BLaER1 treated with 17β-estradiol and CSF1 and Interleukin-3, amounts not matched to agents 10 nM and 100 nM (cell line): ENCODE data around the gene OAT.

Source experiments
- H3K27ac ChIP-seq, 11 experiments: shearing (Covaris generic); formaldehyde crosslinking; 2 replicates each; pipeline ENCODE4 v1.8.1; 2022
- H3K27me3 ChIP-seq, 11 experiments: shearing (Covaris generic); formaldehyde crosslinking; 2 replicates each; pipeline ENCODE4 v1.8.1; 2022
- H3K36me3 ChIP-seq, 11 experiments: shearing (Covaris generic); formaldehyde crosslinking; 2 replicates each; pipeline ENCODE4 v1.8.1; 2022
- H3K4me1 ChIP-seq, 10 experiments: shearing (Covaris generic); formaldehyde crosslinking; 2 replicates each; pipeline ENCODE4 v1.8.1; 2022
- H3K4me2 ChIP-seq, 11 experiments: shearing (Covaris generic); formaldehyde crosslinking; 2 replicates each; pipeline ENCODE4 v1.8.1; 2022
- H3K4me3 ChIP-seq, 10 experiments: shearing (Covaris generic); formaldehyde crosslinking; 2 replicates each; pipeline ENCODE4 v1.8.1; 2022
- H3K9ac ChIP-seq, 11 experiments: shearing (Covaris generic); formaldehyde crosslinking; 2 replicates each; pipeline ENCODE4 v1.8.1; 2022
- H3K9me3 ChIP-seq, 11 experiments: shearing (Covaris generic); formaldehyde crosslinking; replicated peaks in 1 of 11; 2 replicates each; pipeline ENCODE4 v1.8.1; 2022
- H4K20me1 ChIP-seq, 11 experiments: shearing (Covaris generic); formaldehyde crosslinking; 2 replicates each; pipeline ENCODE4 v1.8.1; 2022
- Cebpa-rat ChIP-seq, 11 experiments: shearing (Covaris generic); IDR thresholded peaks; 2 replicates each; pipeline ENCODE4 v1.8.1; 2022

The OAT gene

GRCh38 chr10:124380256-124380995 lies 38.3 kb downstream of the OAT start:
- TF ChIP-seq Cebpa-rat (IDR thresholded peaks at IDR 0.05) = no peak
- no peak overlapping the region for H3K4me3 ChIP-seq
- peak overlapping the region; percentile 59 to 93 (median 80) for H3K4me2 ChIP-seq
- H4K20me1 ChIP-seq = no peaks in the 10 kb centered on the region
- peaks cover 4 to 26% (median 22%) of the 10 kb centered on the region in 11 experiments; a peak in 18 of 22 replicates for H3K27me3 ChIP-seq
- H3K36me3 ChIP-seq = no peaks in the 10 kb centered on the region
- H3K27ac ChIP-seq = peak overlapping the region in 4 of 11 experiments; percentile 31 to 48 (median 38); a peak in 5 of 22 replicates
- H3K4me1 ChIP-seq = peaks cover 20 to 77% (median 63%) of the 10 kb centered on the region in 10 experiments
- no peaks in the 10 kb centered on the region for H3K9me3 ChIP-seq
- peak overlapping the region in 2 of 11 experiments; percentile 7 to 14; a peak in 3 of 22 replicates for H3K9ac ChIP-seq

DNA sequence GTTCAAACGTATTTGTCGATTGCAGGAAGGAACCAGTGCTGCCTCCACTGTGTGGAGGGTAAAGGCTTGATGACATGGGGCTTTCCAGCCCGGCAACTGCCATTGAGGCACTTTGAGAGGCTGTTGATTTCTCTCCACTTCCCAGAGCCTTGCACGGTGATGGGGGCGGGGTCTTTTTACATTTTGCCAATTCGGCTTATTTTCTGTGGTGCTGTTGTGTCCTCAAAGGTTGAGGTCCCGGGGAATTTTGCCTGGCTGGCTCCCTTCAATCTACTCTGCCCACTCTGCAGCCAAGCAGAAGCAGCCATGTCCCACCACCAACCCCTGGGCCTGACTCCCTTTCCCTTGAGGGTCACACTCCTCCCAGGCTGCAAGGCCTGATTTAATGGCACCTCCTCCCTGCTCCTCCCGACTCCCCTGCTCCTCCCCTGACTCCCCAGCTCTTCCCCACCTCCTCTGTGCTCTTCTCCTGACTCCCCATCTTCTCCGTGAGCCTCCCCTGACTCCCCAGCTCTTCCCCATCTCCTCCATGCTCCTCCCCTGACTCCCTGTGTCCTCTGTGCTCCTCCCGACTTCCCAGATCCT lies 39.0 kb downstream of the OAT start:
- Histone ChIP-seq H3K4me2 (peak overlapping the region in 9 of 11 experiments; percentile 2 to 93 (median 81); a peak in 16 of 22 replicates), H3K4me3 (no peak overlapping the region), H3K9ac (no peak overlapping the region), H3K4me1 (peaks cover 27 to 80% (median 67%) of the 10 kb centered on the region in 10 experiments), H3K27ac (peak overlapping the region in 3 of 11 experiments; percentile 33 to 48 (median 43); a peak in 3 of 22 replicates), H3K36me3 (no peaks in the 10 kb centered on the region), H4K20me1 (no peaks in the 10 kb centered on the region), H3K27me3 (peaks cover 4 to 26% (median 22%) of the 10 kb centered on the region in 11 experiments; a peak in 18 of 22 replicates), H3K9me3 (no peaks in the 10 kb centered on the region)
- TF ChIP-seq Cebpa-rat (IDR thresholded peaks at IDR 0.05) = no peak

- Histone ChIP-seq H3K36me3 (no peaks in the 10 kb centered on the region), H3K4me3 (no peak overlapping the region), H3K27ac (peak overlapping the region in 2 of 11 experiments; percentile 18 to 32; a peak in 1 of 22 replicates), H3K27me3 (peaks cover 4 to 26% (median 22%) of the 10 kb centered on the region in 11 experiments; a peak in 18 of 22 replicates), H3K4me1 (peaks cover 27 to 79% (median 66%) of the 10 kb centered on the region in 10 experiments), H3K9ac (no peak overlapping the region), H4K20me1 (no peaks in the 10 kb centered on the region), H3K9me3 (no peaks in the 10 kb centered on the region), H3K4me2 (peak overlapping the region in 7 of 11 experiments; percentile 4 to 93 (median 81); a peak in 9 of 22 replicates)
- TF ChIP-seq Cebpa-rat (IDR thresholded peaks at IDR 0.05) = no peak
These were observed 39.7 kb downstream of the OAT start for GRCh38 chr10:124378881-124379471.

- H3K4me3 ChIP-seq = no peak overlapping the region
These were observed 40.5 kb downstream of the OAT start for GRCh38 chr10:124378271-124378670.

DNA sequence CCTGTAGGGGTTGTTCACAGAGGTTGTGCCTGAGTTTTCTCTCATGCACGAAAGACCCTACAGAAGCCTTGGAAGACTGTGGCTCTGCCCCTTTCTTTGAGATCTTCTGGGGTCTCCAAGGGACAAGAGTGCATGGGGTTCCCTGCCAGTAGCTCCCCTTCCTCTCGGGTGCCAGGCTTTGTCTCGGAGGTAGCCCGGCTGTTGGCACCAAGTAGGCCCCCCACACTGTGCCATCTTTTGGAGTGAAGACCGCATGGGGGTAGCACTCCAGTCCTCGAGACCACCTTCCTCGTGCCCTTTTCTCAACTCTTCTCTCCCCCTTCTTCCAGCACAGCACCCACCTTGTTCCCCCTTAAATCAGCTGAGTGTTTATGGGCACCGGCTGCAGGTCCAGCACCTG lies 41.6 kb downstream of the OAT start:
- H4K20me1 ChIP-seq = no peaks in the 10 kb centered on the region
- H3K4me2 ChIP-seq = peak overlapping the region in 9 of 11 experiments; percentile 14 to 91 (median 52); a peak in 13 of 22 replicates

More at GRCh38 chr10:124378271-124378670, 40.5 kb downstream of the OAT start:
- no peak for TF ChIP-seq Cebpa-rat (IDR thresholded peaks at IDR 0.05)
- Histone ChIP-seq H3K4me1 (peaks cover 27 to 79% (median 62%) of the 10 kb centered on the region in 10 experiments), H3K4me2 (no peak overlapping the region), H3K27ac (no peak overlapping the region), H3K27me3 (peaks cover 4 to 26% (median 22%) of the 10 kb centered on the region in 11 experiments; a peak in 18 of 22 replicates), H3K36me3 (no peaks in the 10 kb centered on the region), H4K20me1 (no peaks in the 10 kb centered on the region), H3K9me3 (no peaks in the 10 kb centered on the region), H3K9ac (no peak overlapping the region)

GRCh38 chr10:124376411-124376810 lies 42.3 kb downstream of the OAT start:
- Histone ChIP-seq H3K36me3 (0 out of 22 replicates have a peak, but pooled peaks cover 0 to 8% (median 0%) of the 10 kb centered on the region in 11 experiments), H3K9ac (no peak overlapping the region), H3K27me3 (peaks cover 4 to 20% (median 17%) of the 10 kb centered on the region in 11 experiments; a peak in 18 of 22 replicates), H4K20me1 (no peaks in the 10 kb centered on the region), H3K4me1 (peaks cover 22 to 74% (median 57%) of the 10 kb centered on the region in 10 experiments), H3K4me3 (no peak overlapping the region), H3K9me3 (peaks cover 9 to 17% (median 15%) of the 10 kb centered on the region in 11 experiments; a peak in 21 of 22 replicates), H3K4me2 (peak overlapping the region in 9 of 11 experiments; percentile 14 to 91 (median 52); a peak in 16 of 22 replicates), H3K27ac (no peak overlapping the region; a peak in 1 of 22 replicates)
- no peak for TF ChIP-seq Cebpa-rat (IDR thresholded peaks at IDR 0.05)

More for the DNA sequence above, 41.6 kb downstream of the OAT start:
- Histone ChIP-seq H3K27ac (no peak overlapping the region), H3K4me1 (peaks cover 27 to 77% (median 61%) of the 10 kb centered on the region in 10 experiments), H3K36me3 (0 out of 22 replicates have a peak, but pooled peaks cover 0 to 4% (median 0%) of the 10 kb centered on the region in 11 experiments), H3K9ac (no peak overlapping the region), H3K9me3 (peaks cover 2 to 10% (median 8%) of the 10 kb centered on the region in 11 experiments; a peak in 21 of 22 replicates), H3K27me3 (peaks cover 4 to 26% (median 22%) of the 10 kb centered on the region in 11 experiments; a peak in 18 of 22 replicates), H3K4me3 (no peak overlapping the region)
- TF ChIP-seq Cebpa-rat (IDR thresholded peaks at IDR 0.05) = no peak

DNA sequence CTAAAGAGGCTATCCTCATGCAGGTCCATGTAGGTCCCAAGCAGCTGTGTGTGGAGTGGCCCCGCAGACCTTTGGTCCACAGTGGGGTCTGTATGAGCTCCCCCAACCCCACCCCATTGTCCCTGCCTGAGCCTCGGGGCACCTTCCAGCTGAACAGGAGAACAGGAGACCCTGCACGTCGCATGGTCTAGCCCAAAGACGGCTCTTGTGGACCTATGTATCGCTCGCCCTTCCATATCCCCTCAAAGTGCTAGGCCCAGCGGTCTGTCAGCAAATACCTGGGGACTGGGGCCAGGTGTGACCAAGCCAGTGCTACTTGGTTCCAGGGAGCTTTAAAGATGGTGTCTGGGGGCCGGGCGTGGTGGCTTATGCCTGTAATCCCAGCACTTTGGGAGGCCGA lies 43.0 kb downstream of the OAT start:
- TF ChIP-seq Cebpa-rat (IDR thresholded peaks at IDR 0.05) = no peak
- Histone ChIP-seq H3K27me3 (peaks cover 4 to 13% (median 10%) of the 10 kb centered on the region in 11 experiments; a peak in 15 of 22 replicates), H3K4me2 (peak overlapping the region in 10 of 11 experiments; percentile 5 to 91 (median 72); a peak in 18 of 22 replicates), H3K9ac (no peak overlapping the region), H4K20me1 (no peaks in the 10 kb centered on the region), H3K36me3 (0 out of 22 replicates have a peak, but pooled peaks cover 0 to 8% (median 0%) of the 10 kb centered on the region in 11 experiments), H3K27ac (peak overlapping the region in 2 of 11 experiments; percentile 13; a peak in 2 of 22 replicates), H3K4me1 (peaks cover 22 to 74% (median 57%) of the 10 kb centered on the region in 10 experiments), H3K4me3 (no peak overlapping the region), H3K9me3 (peaks cover 10 to 20% (median 17%) of the 10 kb centered on the region in 11 experiments; a peak in 21 of 22 replicates)

DNA sequence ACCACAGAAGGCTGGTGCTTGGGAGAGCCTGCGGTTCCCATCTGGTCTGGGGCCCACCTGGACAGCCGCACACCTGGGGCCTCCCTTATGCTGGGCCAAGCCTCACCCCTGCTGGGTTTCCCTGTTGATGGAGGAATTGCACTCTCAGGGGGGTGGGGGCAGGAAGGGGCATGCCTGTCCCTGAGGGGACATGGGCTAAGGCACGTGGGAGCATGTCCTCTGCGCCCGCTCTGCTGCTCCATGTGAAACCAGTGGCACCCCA lies 43.4 kb downstream of the OAT start:
- no peak for TF ChIP-seq Cebpa-rat (IDR thresholded peaks at IDR 0.05)
- Histone ChIP-seq H3K4me2 (peak overlapping the region; percentile 5 to 91 (median 71); a peak in 19 of 22 replicates), H3K27me3 (peaks cover 3 to 9% (median 6%) of the 10 kb centered on the region in 11 experiments; a peak in 13 of 22 replicates), H3K4me1 (peaks cover 23 to 74% (median 57%) of the 10 kb centered on the region in 10 experiments), H3K9me3 (peaks cover 10 to 20% (median 17%) of the 10 kb centered on the region in 11 experiments; a peak in 21 of 22 replicates), H4K20me1 (no peaks in the 10 kb centered on the region), H3K4me3 (no peak overlapping the region), H3K36me3 (0 out of 22 replicates have a peak, but pooled peaks cover 0 to 8% (median 0%) of the 10 kb centered on the region in 11 experiments), H3K27ac (peak overlapping the region in 2 of 11 experiments; percentile 13; a peak in 2 of 22 replicates), H3K9ac (0 out of 22 replicates have a peak overlapping the region, but pooled peaks of 2 of the 11 experiments have one; percentile 7 to 15)
